AG09319 (cell line): ENCODE results near the gene SFT2D2.

ENCODE experiments used
- DNase-seq: peaks from one replicate; pipeline ENCODE4 v3.0.0-alpha.2; 2010; ENCODE audit warnings: low read depth; ENCODE audit errors: extremely low read depth
- CTCF ChIP-seq: IDR thresholded peaks from 2 replicates; pipeline ENCODE4 v1.5.1; 2011; ENCODE audit warnings: low read depth, mild to moderate bottlenecking, inconsistent platforms, low read length, moderate library complexity

Gene SFT2D2

GRCh38 chr1:168285971-168286927 lies 60.4 kb downstream of the SFT2D2 start:
- no peak for DNase-seq
- no peak for TF ChIP-seq CTCF

GRCh38 chr1:168287237-168287664 lies 61.4 kb downstream of the SFT2D2 start:
- no peak for DNase-seq
- TF ChIP-seq CTCF, result no peak

GRCh38 chr1:168288311-168289052 lies 62.7 kb downstream of the SFT2D2 start:
- no peak for TF ChIP-seq CTCF
- DNase-seq, result no peak

- no peak for DNase-seq
- no peak for TF ChIP-seq CTCF
These were observed 65.5 kb downstream of the SFT2D2 start for GRCh38 chr1:168291222-168291837.

GRCh38 chr1:168293356-168293755 lies 67.6 kb downstream of the SFT2D2 start:
- TF ChIP-seq CTCF, result no peak
- DNase-seq, result no peak

GRCh38 chr1:168295411-168296114 lies 69.8 kb downstream of the SFT2D2 start:
- DNase-seq, result no peak
- no peak for TF ChIP-seq CTCF
